Trophoblast cell (in vitro differentiated cells and primary cell): ENCODE measurements around the gene TENM3.

ENCODE experiments used
- DNase-seq, 2 donors: peaks; one replicate each; pipeline ENCODE4 v3.0.0-alpha.2; 2016
- H2AFZ ChIP-seq: 2 replicates; pipeline ENCODE4 v1.6.1; 2013; ENCODE audit warnings: low read length, moderate library complexity, mild to moderate bottlenecking; ENCODE audit not compliant: insufficient read depth, poor library complexity
- H2AK5ac ChIP-seq: 2 replicates; pipeline ENCODE4 v1.6.1; 2013; ENCODE audit warnings: mild to moderate bottlenecking, low read length
- H2BK120ac ChIP-seq: 2 replicates; pipeline ENCODE4 v1.6.1; 2013; ENCODE audit warnings: low read length, mild to moderate bottlenecking, moderate library complexity; ENCODE audit not compliant: insufficient read depth, poor library complexity
- H2BK12ac ChIP-seq: 2 replicates; pipeline ENCODE4 v1.6.1; 2013; ENCODE audit warnings: mild to moderate bottlenecking, low read length, moderate library complexity
- H2BK5ac ChIP-seq: 2 replicates; pipeline ENCODE4 v1.6.1; 2013; ENCODE audit warnings: low read length, low read depth, moderate library complexity, mild to moderate bottlenecking; ENCODE audit not compliant: poor library complexity
- H3K14ac ChIP-seq: 2 replicates; pipeline ENCODE4 v1.6.1; 2013; ENCODE audit warnings: mild to moderate bottlenecking, low read length
- H3K18ac ChIP-seq: 2 replicates; pipeline ENCODE4 v1.6.1; 2013; ENCODE audit warnings: mild to moderate bottlenecking, low read length
- H3K23ac ChIP-seq: 2 replicates; pipeline ENCODE4 v1.6.1; 2013; ENCODE audit warnings: low read length
- H3K27ac ChIP-seq: 2 replicates; pipeline ENCODE4 v1.5.1; 2013; ENCODE audit warnings: low read depth, mild to moderate bottlenecking, inconsistent platforms, low read length, moderate library complexity
- H3K27me3 ChIP-seq: 2 replicates; pipeline ENCODE4 v1.6.1; 2013; ENCODE audit warnings: inconsistent platforms, mild to moderate bottlenecking, low read length, moderate library complexity; ENCODE audit not compliant: insufficient read depth
- H3K36me3 ChIP-seq, 2 experiments: 1 replicate in 1 of 2; 2 replicates in 1 of 2; pipeline ENCODE4 v1.6.1; 2013; ENCODE audit warnings: low read length in 2 of 2, mild to moderate bottlenecking in 2 of 2, moderate library complexity in 1 of 2; ENCODE audit not compliant: insufficient read depth in 2 of 2, control insufficient read depth in 1 of 2
- H3K4ac ChIP-seq: 2 replicates; pipeline ENCODE4 v1.6.1; 2013; ENCODE audit warnings: low read depth, mild to moderate bottlenecking, low read length, moderate library complexity
- H3K4me1 ChIP-seq, 2 experiments: 1 replicate in 1 of 2; 2 replicates in 1 of 2; pipeline ENCODE4 v1.6.1; 2013; ENCODE audit warnings: low read length in 2 of 2, mild to moderate bottlenecking in 2 of 2, moderate library complexity in 1 of 2; ENCODE audit not compliant: insufficient read depth in 2 of 2, control insufficient read depth in 1 of 2
- H3K4me2 ChIP-seq: 2 replicates; pipeline ENCODE4 v1.6.1; 2013; ENCODE audit warnings: inconsistent platforms, mild to moderate bottlenecking, low read length, moderate library complexity
- H3K4me3 ChIP-seq: 2 replicates; pipeline ENCODE4 v1.5.1; 2013; ENCODE audit warnings: mild to moderate bottlenecking, low read depth, low read length, inconsistent platforms
- H3K79me1 ChIP-seq: one replicate; pipeline ENCODE4 v1.6.1; 2013; ENCODE audit warnings: low read length
- H3K79me2 ChIP-seq: 2 replicates; pipeline ENCODE4 v1.6.1; 2013; ENCODE audit warnings: low read length, mild to moderate bottlenecking; ENCODE audit not compliant: control insufficient read depth, insufficient read depth, poor library complexity
- H3K9ac ChIP-seq: 2 replicates; pipeline ENCODE4 v1.6.1; 2013; ENCODE audit warnings: mild to moderate bottlenecking, low read length
- H3K9me3 ChIP-seq: 2 replicates; pipeline ENCODE4 v1.6.1; 2013; ENCODE audit warnings: low read depth, mild to moderate bottlenecking, control low read depth, inconsistent platforms, low read length; ENCODE audit not compliant: insufficient read depth
- H4K12ac ChIP-seq: 2 replicates; pipeline ENCODE4 v1.6.1; 2013; ENCODE audit warnings: low read depth, mild to moderate bottlenecking, low read length, moderate library complexity
- H4K8ac ChIP-seq: 2 replicates; pipeline ENCODE4 v1.6.1; 2013; ENCODE audit warnings: low read depth, mild to moderate bottlenecking, low read length, moderate library complexity
- H4K91ac ChIP-seq: one replicate; pipeline ENCODE4 v1.6.1; 2013; ENCODE audit warnings: low read depth, mild to moderate bottlenecking, low read length, moderate library complexity
- WGBS: extraction: QIAGEN DNeasy Blood & Tissue Kit; methylation state at CpG from one replicate; pipeline ENCODE4 v1.1.7; 2013; ENCODE audit warnings: missing lambda C conversion rate; ENCODE audit not compliant: insufficient read length, insufficient coverage; ENCODE audit errors: extremely low coverage; 5-methylcytosine and 5-hydroxymethylcytosine counted together

Gene TENM3

GRCh38 chr4:182698212-182698611 is 455.0 kb downstream of the TENM3 start:
- no peak overlapping the region for H2BK120ac ChIP-seq
- no peaks in the 10 kb centered on the region for H3K4me1 ChIP-seq
- no peak overlapping the region for H3K23ac ChIP-seq
- H3K4ac ChIP-seq: no peak overlapping the region
- H4K12ac ChIP-seq: no peak overlapping the region
- no peak overlapping the region for H3K4me2 ChIP-seq
- no peak overlapping the region for H2AFZ ChIP-seq
- H3K18ac ChIP-seq: no peak overlapping the region
- H4K91ac ChIP-seq: no peak overlapping the region
- H2AK5ac ChIP-seq: no peak overlapping the region
- WGBS: no CpG with 5 or more reads among the region's 6 CpGs
- no peaks in the 10 kb centered on the region for H3K9me3 ChIP-seq
- peaks cover 9 to 14% of the 10 kb centered on the region in 2 experiments for H3K36me3 ChIP-seq
- H3K27me3 ChIP-seq: no peaks in the 10 kb centered on the region
- no peak overlapping the region for H2BK5ac ChIP-seq
- H3K9ac ChIP-seq: no peak overlapping the region
- no peak overlapping the region for H3K14ac ChIP-seq
- H4K8ac ChIP-seq: no peak overlapping the region
- no peak overlapping the region for H2BK12ac ChIP-seq
- no peak overlapping the region for H3K27ac ChIP-seq
- peak in 1 of 2 donors; percentile 19 for DNase-seq
- H3K4me3 ChIP-seq: no peak overlapping the region
- no peaks in the 10 kb centered on the region for H3K79me1 ChIP-seq
- H3K79me2 ChIP-seq: no peaks in the 10 kb centered on the region

- Histone ChIP-seq H3K4me2 (no peak overlapping the region), H2AFZ (no peak overlapping the region), H3K36me3 (peaks cover 6 to 12% of the 10 kb centered on the region in 2 experiments), H3K4me1 (no peaks in the 10 kb centered on the region), H3K27me3 (no peaks in the 10 kb centered on the region), H2BK12ac (no peak overlapping the region), H4K91ac (no peak overlapping the region), H2BK5ac (no peak overlapping the region), H2BK120ac (no peak overlapping the region), H3K14ac (no peak overlapping the region), H3K27ac (no peak overlapping the region), H3K4me3 (no peak overlapping the region), H3K23ac (no peak overlapping the region), H4K12ac (no peak overlapping the region), H3K4ac (no peak overlapping the region), H3K18ac (no peak overlapping the region), H4K8ac (no peak overlapping the region), H3K79me1 (no peaks in the 10 kb centered on the region), H3K9me3 (no peaks in the 10 kb centered on the region), H3K79me2 (no peaks in the 10 kb centered on the region), H2AK5ac (no peak overlapping the region), H3K9ac (no peak overlapping the region)
- no peak for DNase-seq
- no CpG with 5 or more reads among the region's 3 CpGs for WGBS
Measured at GRCh38 chr4:182699201-182699600, 456.0 kb downstream of the TENM3 start.

GRCh38 chr4:182699795-182700194 is 456.6 kb downstream of the TENM3 start:
- H3K4me2 ChIP-seq: no peak overlapping the region
- whole genome bisulfite sequencing: no CpG with 5 or more reads among the region's 3 CpGs
- H3K18ac ChIP-seq: no peak overlapping the region
- H3K4ac ChIP-seq: no peak overlapping the region
- no peak overlapping the region for H2BK120ac ChIP-seq
- no peak overlapping the region for H3K14ac ChIP-seq
- no peaks in the 10 kb centered on the region for H3K79me1 ChIP-seq
- H3K79me2 ChIP-seq: no peaks in the 10 kb centered on the region
- H2AK5ac ChIP-seq: no peak overlapping the region
- DNase-seq: no peak
- H3K23ac ChIP-seq: no peak overlapping the region
- H3K36me3 ChIP-seq: peaks cover 6 to 10% of the 10 kb centered on the region in 2 experiments
- no peak overlapping the region for H3K9ac ChIP-seq
- H4K12ac ChIP-seq: no peak overlapping the region
- no peak overlapping the region for H2BK5ac ChIP-seq
- no peaks in the 10 kb centered on the region for H3K9me3 ChIP-seq
- H3K4me3 ChIP-seq: no peak overlapping the region
- H2AFZ ChIP-seq: no peak overlapping the region
- H3K27me3 ChIP-seq: no peaks in the 10 kb centered on the region
- no peak overlapping the region for H3K27ac ChIP-seq
- H4K8ac ChIP-seq: no peak overlapping the region
- H3K4me1 ChIP-seq: no peaks in the 10 kb centered on the region
- no peak overlapping the region for H2BK12ac ChIP-seq
- H4K91ac ChIP-seq: no peak overlapping the region

- WGBS: no CpG with 5 or more reads among the region's 5 CpGs
- Histone ChIP-seq H2BK12ac (no peak overlapping the region), H4K8ac (no peak overlapping the region), H3K4ac (no peak overlapping the region), H3K79me1 (no peaks in the 10 kb centered on the region), H3K79me2 (no peaks in the 10 kb centered on the region), H3K4me2 (no peak overlapping the region), H3K23ac (no peak overlapping the region), H3K4me3 (no peak overlapping the region), H2AFZ (no peak overlapping the region), H3K18ac (no peak overlapping the region), H2BK120ac (no peak overlapping the region), H3K4me1 (no peaks in the 10 kb centered on the region), H4K91ac (no peak overlapping the region), H3K27me3 (no peaks in the 10 kb centered on the region), H2AK5ac (no peak overlapping the region), H3K9me3 (no peaks in the 10 kb centered on the region), H3K36me3 (peaks cover 2 to 9% of the 10 kb centered on the region in 2 experiments), H3K14ac (no peak overlapping the region), H2BK5ac (no peak overlapping the region), H3K9ac (no peak overlapping the region), H4K12ac (no peak overlapping the region), H3K27ac (no peak overlapping the region)
- DNase-seq: no peak
Measured at GRCh38 chr4:182700362-182701160, 457.4 kb downstream of the TENM3 start.
